Inflammatory macrophage treated with lipopolysaccharide for 1 hour (primary cell): ENCODE data around the gene MAST2.
A peak's percentile ranks its signal among the peaks of the same experiment; 100 is the strongest.
"Not testable (repeated sequence)": the region's sequence is repeated elsewhere in the genome, so short reads cannot be mapped to it uniquely, and the experiment has no call there.

Source experiments
- DNase-seq, 2 donors: peaks; one replicate each; pipeline ENCODE4 v3.0.0-alpha.2; 2020 to 2022

The MAST2 gene

GRCh38 chr1:46030876-46031660 lies 227.7 kb downstream of the MAST2 start:
- no peak for DNase-seq

GRCh38 chr1:46034601-46035516 lies 231.4 kb downstream of the MAST2 start:
- no peak for DNase-seq

DNA sequence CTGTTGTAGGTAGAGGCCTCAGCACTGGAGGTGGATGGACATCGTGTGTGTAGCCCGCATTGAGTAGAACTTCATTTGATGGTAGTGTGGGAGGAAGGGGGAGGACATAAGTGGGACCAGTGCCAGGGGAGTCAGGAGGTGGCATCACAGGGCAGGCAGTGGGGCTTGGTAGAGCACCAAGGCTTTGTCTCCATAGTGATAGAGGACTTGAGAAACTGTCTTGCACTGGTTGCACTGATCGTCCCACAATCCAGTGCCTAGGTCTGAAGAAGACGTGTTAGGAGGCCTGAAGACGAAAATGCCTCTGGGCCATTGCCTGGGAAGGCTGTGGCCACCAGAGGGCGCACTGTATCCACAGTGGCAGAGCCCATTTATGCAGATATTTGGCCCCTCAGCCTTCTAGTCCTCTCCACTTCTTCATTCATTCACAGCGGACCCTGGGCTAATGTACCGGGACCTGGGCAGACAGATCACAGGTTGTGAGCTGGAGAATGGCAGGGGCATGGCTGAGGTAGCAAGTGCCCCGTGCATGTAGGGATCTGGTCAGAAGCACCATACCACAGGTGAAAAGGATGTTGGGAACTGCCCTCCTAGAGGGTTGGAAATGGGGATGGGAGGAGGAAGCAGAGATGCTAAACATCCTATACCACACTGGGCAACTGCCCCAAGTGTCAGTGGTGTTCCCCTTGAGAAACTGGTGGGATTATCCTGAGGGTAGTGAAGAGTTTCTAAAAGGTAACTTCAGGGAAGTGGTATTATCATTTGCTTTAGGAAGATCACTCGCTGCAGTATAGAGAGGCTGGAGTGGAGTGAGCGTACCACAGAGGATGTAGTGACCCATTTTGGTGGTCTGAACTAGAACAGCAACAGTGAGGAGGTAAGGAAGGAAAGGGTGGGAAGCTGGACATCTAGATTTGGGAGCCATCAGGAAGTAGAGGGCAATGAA lies 233.8 kb downstream of the MAST2 start:
- DNase-seq = peak; percentile 52 to 91

DNA sequence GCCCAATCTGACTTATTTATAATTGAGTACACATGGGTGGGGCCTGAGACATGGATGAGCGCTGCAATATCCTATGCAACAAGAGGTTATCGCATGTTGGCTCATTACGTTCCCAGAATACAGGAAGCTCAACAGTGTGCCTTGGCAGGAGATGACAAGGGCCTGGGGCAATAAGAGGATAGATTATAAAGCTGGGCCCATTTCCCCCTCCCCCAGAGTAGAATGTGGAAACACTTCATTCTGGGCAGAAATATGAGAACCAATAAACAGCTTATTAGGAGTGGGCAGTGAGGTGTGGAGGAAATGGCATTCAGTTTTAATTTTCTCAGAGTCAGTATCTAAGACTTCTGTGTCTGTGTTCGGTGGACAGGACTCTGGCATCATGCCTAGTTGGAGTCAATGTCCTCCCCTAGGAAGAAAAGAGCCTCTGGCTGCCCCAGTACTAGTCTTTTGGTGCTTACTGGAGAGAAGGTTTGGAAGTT lies 236.2 kb downstream of the MAST2 start:
- no peak for DNase-seq

DNA sequence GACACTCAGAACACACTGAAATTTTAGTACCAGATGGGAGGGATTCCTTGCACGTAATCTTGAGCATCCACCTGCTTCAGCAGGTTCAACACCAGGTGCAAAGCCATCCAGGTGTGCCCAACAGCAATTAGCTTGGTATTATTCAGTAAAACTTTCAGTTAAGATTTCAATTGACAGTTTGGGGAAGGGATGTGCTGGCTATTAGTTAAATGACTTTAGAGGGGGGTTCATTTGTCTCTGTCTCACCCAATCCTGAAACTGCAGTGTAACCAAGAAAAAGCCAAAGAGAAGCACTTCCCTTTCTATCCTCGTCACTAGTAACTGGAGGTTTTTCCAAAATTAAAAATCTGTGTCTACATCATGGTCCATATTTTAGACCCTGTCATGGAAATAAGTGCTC lies 238.1 kb downstream of the MAST2 start:
- DNase-seq = no peak

DNA sequence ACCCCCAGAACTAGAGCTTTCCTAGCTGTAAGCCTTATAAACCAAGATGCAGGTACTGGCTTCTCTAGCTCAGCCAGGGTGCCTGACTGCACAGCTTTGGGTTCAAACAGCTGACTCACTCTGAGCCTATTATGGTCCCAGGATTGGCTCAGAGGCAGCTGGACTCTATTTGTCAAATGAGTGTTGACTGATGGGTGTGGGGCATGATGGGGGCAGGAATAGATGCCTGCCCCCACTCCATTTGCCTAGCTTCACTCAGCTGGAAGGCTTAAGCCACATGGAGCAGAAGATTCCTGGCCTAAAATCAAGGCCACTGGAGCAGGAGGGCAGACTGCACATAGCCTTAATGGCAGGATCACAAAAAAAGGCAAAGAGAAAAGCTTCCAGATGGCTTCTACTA lies 238.6 kb downstream of the MAST2 start:
- DNase-seq = no peak

- DNase-seq = peak; percentile 30 to 31
Measured at GRCh38 chr1:46043458-46044017, 240.1 kb downstream of the MAST2 start.

DNA sequence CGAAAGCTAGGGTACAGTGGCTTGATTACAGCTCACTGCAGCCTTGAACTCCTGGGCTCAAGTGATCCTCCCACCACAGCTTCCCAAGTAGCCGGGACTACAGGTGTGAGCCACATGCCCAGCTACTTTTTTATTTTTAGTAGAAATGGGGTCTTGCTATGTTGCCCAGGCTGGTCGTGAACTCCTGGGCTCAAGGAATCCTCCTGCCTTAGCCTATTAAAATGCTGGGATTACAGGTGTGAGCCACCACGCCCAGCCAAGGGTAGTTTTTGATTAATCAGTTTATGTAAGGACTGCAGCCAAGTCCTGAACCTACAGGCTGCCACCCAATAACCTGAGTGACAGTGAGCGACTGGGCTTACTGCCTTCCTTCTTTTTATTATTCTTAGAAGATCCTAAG lies 240.7 kb downstream of the MAST2 start:
- no peak for DNase-seq

DNA sequence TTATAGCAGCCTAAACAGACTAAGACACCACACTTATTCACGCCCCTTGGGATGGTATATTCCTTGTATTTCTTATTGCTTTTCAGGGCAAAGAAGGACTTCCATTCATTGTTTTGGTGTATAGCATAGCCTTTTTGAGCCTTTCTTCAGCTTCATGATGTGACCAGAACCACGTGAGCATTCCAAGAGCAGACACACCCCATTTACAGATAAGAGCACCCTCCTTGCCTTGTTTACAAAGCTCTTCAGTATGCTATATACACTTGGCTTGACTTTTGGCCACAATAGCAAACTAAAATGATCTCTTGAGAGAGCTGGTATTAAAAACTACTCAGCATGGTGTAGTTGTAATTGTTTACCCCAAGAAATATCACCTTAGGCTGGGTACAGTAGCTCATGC lies 250.3 kb downstream of the MAST2 start:
- no peak for DNase-seq

- no peak for DNase-seq
Measured at GRCh38 chr1:46056325-46056724, 252.9 kb downstream of the MAST2 start.

DNA sequence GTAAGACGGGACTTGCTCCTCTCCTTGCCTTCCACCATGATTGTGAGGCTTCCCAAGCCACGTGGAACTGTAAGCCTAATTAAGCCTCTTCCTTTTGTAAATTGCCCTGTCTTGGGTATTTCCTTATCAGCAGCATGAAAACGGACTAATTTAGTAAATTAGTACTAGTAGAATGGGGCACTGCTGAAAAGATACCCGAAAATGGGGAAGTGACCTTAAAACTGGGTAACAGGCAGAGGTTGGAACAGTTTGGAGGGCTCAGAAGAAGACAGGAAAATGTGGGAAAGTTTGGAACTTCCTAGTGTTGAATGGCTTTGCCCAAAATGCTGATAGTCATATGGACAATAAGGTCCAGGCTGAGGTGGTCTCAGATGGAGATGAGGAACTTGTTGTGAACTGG lies 253.8 kb downstream of the MAST2 start:
- DNase-seq = not testable (repeated sequence)

GRCh38 chr1:46057781-46058180 lies 254.4 kb downstream of the MAST2 start:
- no peak for DNase-seq

DNA sequence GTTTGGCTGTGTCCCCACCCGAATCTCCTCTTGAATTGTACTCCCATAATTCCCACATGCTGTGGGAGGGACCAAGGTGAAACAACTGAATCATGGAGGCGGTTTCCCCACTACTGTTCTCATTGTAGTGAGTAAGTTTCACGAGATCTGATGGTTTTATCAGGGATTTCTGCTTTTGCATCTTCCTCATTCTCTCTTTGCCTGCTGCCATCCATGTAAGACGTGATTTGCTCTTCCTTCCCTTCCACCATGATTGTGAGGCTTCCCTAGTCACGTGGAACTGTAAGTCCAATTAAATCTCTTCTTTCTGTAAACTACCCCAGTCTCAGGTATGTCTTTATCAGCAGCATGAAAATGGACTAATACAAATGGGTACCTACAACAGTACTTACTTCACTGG lies 255.5 kb downstream of the MAST2 start:
- peak in 1 of 2 donors; percentile 14 for DNase-seq

DNA sequence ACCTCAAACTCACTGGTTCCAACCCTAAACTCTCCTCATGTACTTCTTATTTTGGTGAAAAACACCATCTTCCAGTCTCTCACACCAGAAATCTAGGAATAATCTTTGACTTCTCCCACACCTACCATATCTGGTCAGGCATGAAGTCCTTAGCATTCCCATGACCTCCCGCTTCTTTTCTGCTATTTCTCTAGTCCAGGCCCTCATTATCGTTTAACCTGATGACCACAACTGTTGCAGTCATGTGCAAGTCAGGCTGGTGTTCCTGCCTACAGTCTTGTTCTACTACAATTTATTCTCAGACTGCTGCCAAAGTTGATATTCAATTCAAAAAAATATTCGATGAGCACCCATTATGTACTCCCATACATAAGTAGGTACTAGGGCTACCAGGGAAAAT lies 257.7 kb downstream of the MAST2 start:
- no peak for DNase-seq

DNA sequence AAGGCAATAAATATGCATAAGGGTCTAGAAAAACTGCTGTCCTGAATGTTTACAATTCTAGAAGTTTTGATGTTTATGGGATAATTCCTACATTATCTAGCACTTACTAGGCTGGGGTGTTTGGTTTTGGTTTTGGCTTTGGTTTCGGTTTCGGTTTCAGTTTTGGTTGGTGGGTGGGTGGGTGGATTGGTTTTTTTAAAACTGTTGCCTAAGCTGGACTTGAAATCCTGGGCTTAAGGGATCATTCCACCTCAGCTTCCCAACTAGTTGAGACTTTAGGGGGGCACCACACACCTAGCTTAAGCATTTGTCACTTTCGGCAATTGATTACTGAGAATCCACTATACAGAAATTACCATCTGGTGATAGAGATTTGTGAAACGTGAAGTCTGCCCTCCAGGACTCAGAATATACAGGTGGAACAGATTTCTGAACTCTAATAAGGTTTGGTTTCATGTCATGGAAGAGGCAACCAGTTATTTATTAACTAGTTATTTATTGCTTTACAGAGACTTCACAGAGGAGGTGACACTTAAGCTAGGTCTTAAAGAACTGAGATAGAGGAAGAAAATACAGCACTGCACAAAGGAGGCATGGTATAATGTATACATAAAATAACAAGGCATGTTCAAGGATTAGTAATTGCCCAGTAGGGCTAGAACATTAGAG lies 259.4 kb downstream of the MAST2 start:
- DNase-seq = peak; percentile 39 to 59

DNA sequence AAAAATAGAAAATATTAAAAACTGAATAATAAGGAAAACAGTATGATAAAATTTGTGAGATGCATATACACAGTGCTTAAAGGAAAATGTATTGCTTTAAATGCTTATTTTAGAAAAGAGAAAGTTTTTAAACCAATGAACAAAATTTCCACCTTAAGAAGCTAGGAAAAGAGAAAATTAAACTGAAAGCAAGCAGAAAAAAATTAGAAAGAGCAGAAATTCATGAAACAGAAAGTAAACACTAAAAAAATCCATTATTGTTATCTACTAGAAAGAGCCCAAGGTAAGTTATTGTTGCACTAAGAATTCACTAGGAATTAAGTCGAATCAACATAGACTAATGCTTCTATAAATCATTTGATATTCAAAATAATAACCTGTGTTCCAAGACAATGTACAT lies 261.3 kb downstream of the MAST2 start:
- no peak for DNase-seq

DNA sequence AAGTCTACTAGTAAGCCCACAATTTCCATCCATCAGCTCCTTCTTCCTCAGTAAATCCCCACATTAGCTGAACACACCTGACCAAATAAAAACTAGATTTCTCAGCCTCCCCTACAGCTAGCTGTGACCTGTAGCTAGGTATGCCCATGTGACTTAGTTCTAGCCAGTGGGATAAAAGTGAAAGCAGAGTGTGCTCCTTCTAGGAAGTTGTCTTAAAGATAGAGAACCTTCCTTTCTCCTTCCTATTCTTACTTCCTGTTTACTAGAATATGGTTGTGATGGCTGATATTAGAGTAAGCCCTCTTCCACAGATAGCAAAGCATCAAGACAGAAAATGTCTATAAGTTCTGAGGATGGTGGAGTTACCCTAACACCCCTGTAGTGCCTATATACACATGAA lies 262.0 kb downstream of the MAST2 start:
- peak; percentile 47 to 52 for DNase-seq

DNA sequence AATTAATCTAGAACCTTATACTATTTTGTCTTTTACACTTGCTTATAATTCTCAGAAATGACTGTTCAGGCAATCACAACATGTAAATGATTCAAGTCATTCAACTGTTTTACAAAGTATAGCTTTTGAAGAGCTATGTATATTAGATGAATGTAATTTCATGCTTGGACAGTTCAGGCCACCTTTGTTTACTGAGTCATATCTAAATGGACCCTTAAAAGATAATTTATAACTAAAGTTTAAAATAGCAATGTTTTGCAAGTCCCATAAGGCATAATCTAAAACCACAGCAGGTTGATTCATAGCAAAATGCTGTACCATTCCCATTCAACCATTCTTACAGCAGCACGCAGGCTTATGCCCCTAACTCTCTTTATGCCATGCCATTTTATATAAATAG lies 264.2 kb downstream of the MAST2 start:
- no peak for DNase-seq

DNA sequence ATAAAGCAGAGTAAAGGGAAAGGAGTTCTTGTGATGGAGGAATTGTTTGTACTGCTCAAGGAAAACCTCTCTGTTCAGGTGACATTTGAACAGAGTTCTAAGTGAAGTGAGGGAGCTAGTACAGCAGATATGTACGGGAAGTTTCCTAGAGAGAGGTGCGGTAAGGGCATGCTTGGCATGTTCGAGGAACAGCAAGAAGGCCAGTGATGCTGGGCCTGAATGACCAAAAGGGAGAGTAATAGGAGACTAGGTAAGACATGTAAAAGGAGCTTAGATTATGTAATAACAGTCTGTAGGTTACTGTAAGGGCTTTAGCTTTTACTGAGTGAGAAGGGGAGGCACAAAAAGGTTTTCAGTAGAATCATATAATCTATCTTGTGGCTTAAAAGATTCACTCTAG lies 265.1 kb downstream of the MAST2 start:
- no peak for DNase-seq

GRCh38 chr1:46070164-46070814 lies 266.9 kb downstream of the MAST2 start:
- peak; percentile 80 to 82 for DNase-seq

DNA sequence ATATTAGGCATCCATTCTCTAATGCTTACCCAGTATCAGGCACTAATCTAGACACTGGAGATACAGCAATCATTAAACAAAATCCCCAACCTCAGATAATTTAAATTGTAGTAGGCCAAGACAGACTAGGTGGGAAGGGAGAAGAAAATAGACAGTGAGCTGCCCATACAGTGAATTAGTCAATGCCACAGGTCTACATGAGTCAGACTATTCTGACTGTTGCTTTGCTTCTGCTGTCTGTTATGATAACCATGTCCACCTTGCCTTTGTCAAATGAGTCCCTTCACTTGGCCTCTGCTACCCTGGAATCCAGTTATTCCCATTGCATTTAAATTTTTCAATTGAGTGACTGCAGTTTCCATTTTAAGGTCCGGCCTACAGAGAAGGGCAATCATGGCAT lies 269.6 kb downstream of the MAST2 start:
- no peak for DNase-seq
